Ascending aorta (tissue), 2 donors: ENCODE results near the gene MCF2L. TPM values are rescaled to one million over a fixed set of nuclear protein-coding genes. Genes with fewer than 3 reads are reported as not detected.

Experiments used
- DNase-seq, 2 donors: peaks; one replicate each; pipeline ENCODE4 v3.0.0-alpha.2; 2019; ENCODE audit warnings: low spot score in 2 of 2
- H3K27ac ChIP-seq, 2 donors: fragments of 200-600 bp; sonication (generic); one replicate each; pipeline ENCODE4 v1.5.1; 2016 to 2017; ENCODE audit warnings: mild to moderate bottlenecking in 1 of 2
- H3K27me3 ChIP-seq: fragments of 200-600 bp; sonication (generic); one replicate; pipeline ENCODE4 v1.5.1; 2017
- H3K36me3 ChIP-seq, 2 donors: fragments of 200-600 bp; sonication (generic); one replicate each; pipeline ENCODE4 v1.5.1; 2016
- H3K4me1 ChIP-seq, 2 donors: fragments of 200-600 bp; sonication (generic); one replicate each; pipeline ENCODE4 v1.5.1; 2016 to 2017; ENCODE audit warnings: mild to moderate bottlenecking in 1 of 2
- H3K4me3 ChIP-seq, 2 donors: fragments of 200-600 bp; sonication (generic); one replicate each; pipeline ENCODE4 v1.5.1; 2016 to 2017; ENCODE audit warnings: mild to moderate bottlenecking in 1 of 2
- H3K9me3 ChIP-seq, 2 donors: fragments of 200-600 bp; sonication (generic); one replicate each; pipeline ENCODE4 v1.5.1; 2016
- CTCF ChIP-seq, 3 experiments: fragments of 200-600 bp in 2 of 3; fragments of 450-650 bp in 1 of 3; sonication (generic) in 2 of 3; IDR thresholded peaks; one replicate each; pipeline ENCODE4 v1.5.1; 2016 to 2019; ENCODE audit warnings: antibody characterized with exemption in 3 of 3, mild to moderate bottlenecking in 1 of 3, moderate library complexity in 1 of 3
- intact Hi-C: fragments of 100-400 bp; cut with DNase I; formaldehyde crosslinking; loops from one replicate; pipeline ENCODE4 v1.15.1; 2023
- total RNA-seq: library from RNA; depleted of rRNA; stranded (reverse); fragments of >200 nt; gene quantifications from one replicate; pipeline ENCODE4 v1.1.0, GENCODE V29; 2016

The MCF2L gene
- total RNA-seq, 1 donor from 2014 or later: 112 TPM

GRCh38 chr13:112970552-112971287, 1.7 kb downstream of the MCF2L start:
- no peak overlapping the region for H3K27ac ChIP-seq
- DNase-seq: no peak
- no peaks in the 10 kb centered on the region for H3K9me3 ChIP-seq
- no peaks in the 10 kb centered on the region for H3K27me3 ChIP-seq
- no peak for TF ChIP-seq CTCF (IDR thresholded peaks at IDR 0.05)
- peaks cover 3% of the 10 kb centered on the region in 2 donors for H3K4me1 ChIP-seq
- H3K36me3 ChIP-seq: no peaks in the 10 kb centered on the region
- intact Hi-C loops: no loop called here
- no peak overlapping the region for H3K4me3 ChIP-seq

- Histone ChIP-seq H3K27me3 (no peaks in the 10 kb centered on the region), H3K36me3 (no peaks in the 10 kb centered on the region), H3K9me3 (no peaks in the 10 kb centered on the region), H3K4me3 (no peak overlapping the region), H3K27ac (no peak overlapping the region), H3K4me1 (peaks cover 3% of the 10 kb centered on the region in 2 donors)
- no peak for TF ChIP-seq CTCF (IDR thresholded peaks at IDR 0.05)
- intact Hi-C loops: no loop called here
- DNase-seq: no peak
These were observed 2.3 kb downstream of the MCF2L start for GRCh38 chr13:112971288-112971643.

- intact Hi-C loops: no loop called here
These were observed 3.2 kb downstream of the MCF2L start for GRCh38 chr13:112972258-112972657.

GRCh38 chr13:112972867-112973576, 4.0 kb downstream of the MCF2L start:
- Histone ChIP-seq H3K27ac (no peak overlapping the region), H3K4me1 (peaks cover 3% of the 10 kb centered on the region in 2 donors), H3K27me3 (no peaks in the 10 kb centered on the region), H3K4me3 (no peak overlapping the region), H3K36me3 (no peaks in the 10 kb centered on the region), H3K9me3 (no peaks in the 10 kb centered on the region)
- TF ChIP-seq CTCF (IDR thresholded peaks at IDR 0.05): no peak
- intact Hi-C loops: no loop called here
- DNase-seq: no peak

More at GRCh38 chr13:112972258-112972657, 3.2 kb downstream of the MCF2L start:
- H3K4me3 ChIP-seq: no peak overlapping the region
- no peaks in the 10 kb centered on the region for H3K36me3 ChIP-seq
- no peak for DNase-seq
- no peak overlapping the region for H3K27ac ChIP-seq
- no peak for TF ChIP-seq CTCF (IDR thresholded peaks at IDR 0.05)
- no peaks in the 10 kb centered on the region for H3K9me3 ChIP-seq
- no peaks in the 10 kb centered on the region for H3K27me3 ChIP-seq
- H3K4me1 ChIP-seq: peaks cover 3% of the 10 kb centered on the region in 2 donors

GRCh38 chr13:112973577-112973951, 4.5 kb downstream of the MCF2L start:
- H3K36me3 ChIP-seq: no peaks in the 10 kb centered on the region
- TF ChIP-seq CTCF (IDR thresholded peaks at IDR 0.05): no peak
- H3K27ac ChIP-seq: no peak overlapping the region
- H3K4me3 ChIP-seq: no peak overlapping the region
- no peak for DNase-seq
- no peaks in the 10 kb centered on the region for H3K9me3 ChIP-seq
- no peaks in the 10 kb centered on the region for H3K27me3 ChIP-seq
- H3K4me1 ChIP-seq: peaks cover under 1% of the 10 kb centered on the region in 2 donors
- intact Hi-C loops: no loop called here
